Esophagus squamous epithelium (tissue), 5 donors: ENCODE measurements around the gene RAB35. TPM values are rescaled to one million over a fixed set of nuclear protein-coding genes. Genes with fewer than 3 reads are reported as not detected.

Source experiments
- DNase-seq: peaks from one replicate; lab custom pipeline; 2025; lab: John Stamatoyannopoulos, UW
- H3K27ac ChIP-seq, 4 donors: fragments of 200-600 bp; sonication (generic); one replicate each; pipeline ENCODE4 v1.5.1; 2016 to 2019; ENCODE audit warnings: mild to moderate bottlenecking in 1 of 4
- H3K27me3 ChIP-seq, 4 donors: fragments of 200-600 bp; sonication (generic); 1 replicate in 3 of 4; 2 replicates in 1 of 4; pipeline versions ENCODE4 v1.5.1 to v1.6.0; 2017 to 2021; ENCODE audit warnings: antibody characterized with exemption in 1 of 4
- H3K36me3 ChIP-seq, 3 donors: fragments of 200-600 bp; sonication (generic); one replicate each; pipeline ENCODE4 v1.5.1; 2016 to 2019
- H3K4me1 ChIP-seq, 3 donors: fragments of 200-600 bp; sonication (generic); one replicate each; pipeline ENCODE4 v1.5.1; 2017 to 2019
- H3K4me3 ChIP-seq, 4 donors: fragments of 200-600 bp; sonication (generic); 1 replicate in 3 of 4; 2 replicates in 1 of 4; pipeline ENCODE4 v1.5.1; 2016 to 2019; ENCODE audit warnings: mild to moderate bottlenecking in 2 of 4, moderate library complexity in 1 of 4
- H3K9me3 ChIP-seq, 3 donors: fragments of 200-600 bp; sonication (generic); one replicate each; pipeline ENCODE4 v1.5.1; 2016 to 2019
- CTCF ChIP-seq, 6 experiments: fragments of 450-650 bp in 4 of 6; fragments of 200-600 bp in 2 of 6; sonication (generic) in 2 of 6; IDR thresholded peaks; one replicate each; pipeline ENCODE4 v1.5.1; 2016 to 2019; ENCODE audit warnings: antibody characterized with exemption in 6 of 6, mild to moderate bottlenecking in 4 of 6, moderate library complexity in 4 of 6
- POLR2A ChIP-seq, 4 donors: fragments of 450-650 bp; IDR thresholded peaks; one replicate each; pipeline ENCODE4 v1.6.1; 2017; ENCODE audit warnings: antibody characterized with exemption in 4 of 4, mild to moderate bottlenecking in 4 of 4, moderate library complexity in 3 of 4
- WGBS, 2 donors: methylation state at CpG; one replicate each; pipeline ENCODE4 v1.1.5; 2018; 5-methylcytosine and 5-hydroxymethylcytosine counted together
- intact Hi-C: fragments of 100-400 bp; cut with DNase I; formaldehyde crosslinking; loops from one replicate; pipeline ENCODE4 v1.15.0; 2022
- total RNA-seq, 4 donors: library from RNA; depleted of rRNA; stranded (reverse); fragments of >200 nt; gene quantifications; one replicate each; pipeline ENCODE4 v1.1.0, GENCODE V29; 2016
- donor health status: DM: yes; HTN: yes; CAD: no.

RAB35 gene
- total RNA-seq, 4 donors from 2014 or later = 25.8 to 38.9 (median 32.0) TPM

DNA sequence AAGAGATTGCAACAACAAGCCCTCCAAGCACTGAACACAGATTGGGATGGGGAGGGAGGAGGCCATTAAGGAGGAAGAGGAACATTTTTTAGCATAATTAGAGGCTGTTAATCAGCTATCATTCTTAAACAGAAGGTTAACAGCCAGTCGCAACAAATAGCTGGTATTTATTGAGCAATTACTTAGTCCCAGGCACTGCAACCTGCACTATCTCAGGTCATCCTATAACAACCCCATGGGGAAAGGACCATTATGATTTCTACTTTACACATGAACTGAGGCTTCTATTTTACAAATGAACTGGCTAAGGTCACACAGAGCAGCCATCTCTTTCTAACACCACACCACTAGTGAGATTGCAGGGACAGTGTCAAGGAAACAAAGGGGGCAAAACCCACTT is 10.4 kb downstream of the RAB35 start:
- WGBS, 2 donors = 80 to 85% methylated on average over 1 of the region's 1 CpG
- intact Hi-C loops = no loop called here
- Histone ChIP-seq H3K27ac (no peak overlapping the region), H3K27me3 (no peaks in the 10 kb centered on the region), H3K4me3 (no peak overlapping the region), H3K36me3 (peaks cover 11 to 75% (median 13%) of the 10 kb centered on the region in 3 donors), H3K4me1 (peaks cover 26 to 59% (median 36%) of the 10 kb centered on the region in 3 donors), H3K9me3 (no peaks in the 10 kb centered on the region)
- DNase-seq = no peak
- TF ChIP-seq CTCF (IDR thresholded peaks at IDR 0.05) (no peak), POLR2A (IDR thresholded peaks at IDR 0.05) (no peak)

GRCh38 chr12:120103371-120103770 is 13.2 kb downstream of the RAB35 start:
- H3K27ac ChIP-seq = peak overlapping the region in 1 of 4 donors; percentile 79
- WGBS, 2 donors = 89 to 100% methylated on average over 2 to 10 of the region's 13 CpGs
- no peaks in the 10 kb centered on the region for H3K27me3 ChIP-seq
- H3K4me3 ChIP-seq = no peak overlapping the region
- peaks cover 33 to 54% (median 37%) of the 10 kb centered on the region in 3 donors for H3K4me1 ChIP-seq
- H3K9me3 ChIP-seq = no peaks in the 10 kb centered on the region
- no peak for TF ChIP-seq CTCF (IDR thresholded peaks at IDR 0.05)
- no peak for TF ChIP-seq POLR2A (IDR thresholded peaks at IDR 0.05)
- H3K36me3 ChIP-seq = peaks cover 22 to 100% (median 30%) of the 10 kb centered on the region in 3 donors
- DNase-seq = no peak
- intact Hi-C loops = no loop called here

GRCh38 chr12:120103044-120103338 is 13.6 kb downstream of the RAB35 start:
- Histone ChIP-seq H3K36me3 (peaks cover 26 to 100% (median 34%) of the 10 kb centered on the region in 3 donors), H3K27ac (peak overlapping the region in 2 of 4 donors; percentile 62 to 79), H3K27me3 (no peaks in the 10 kb centered on the region), H3K4me1 (peaks cover 33 to 50% (median 37%) of the 10 kb centered on the region in 3 donors), H3K4me3 (no peak overlapping the region), H3K9me3 (no peaks in the 10 kb centered on the region)
- 53 to 100% methylated on average over 1 to 3 of the region's 11 CpGs for WGBS, 2 donors
- TF ChIP-seq CTCF (IDR thresholded peaks at IDR 0.05) (no peak), POLR2A (IDR thresholded peaks at IDR 0.05) (no peak)
- DNase-seq = no peak
- intact Hi-C loops = no loop called here

GRCh38 chr12:120102189-120103043 is 14.1 kb downstream of the RAB35 start:
- peak overlapping the region; percentile 62 to 82 (median 72) for H3K27ac ChIP-seq
- 37 to 53% methylated on average over 3 to 7 of the region's 30 CpGs for WGBS, 2 donors
- no peak for DNase-seq
- intact Hi-C loops = no loop called here
- H3K27me3 ChIP-seq = no peaks in the 10 kb centered on the region
- no peak for TF ChIP-seq CTCF (IDR thresholded peaks at IDR 0.05)
- no peak for TF ChIP-seq POLR2A (IDR thresholded peaks at IDR 0.05)
- H3K4me3 ChIP-seq = no peak overlapping the region
- H3K36me3 ChIP-seq = peaks cover 27 to 100% (median 34%) of the 10 kb centered on the region in 3 donors
- H3K9me3 ChIP-seq = no peaks in the 10 kb centered on the region
- peaks cover 33 to 50% (median 37%) of the 10 kb centered on the region in 3 donors for H3K4me1 ChIP-seq

DNA sequence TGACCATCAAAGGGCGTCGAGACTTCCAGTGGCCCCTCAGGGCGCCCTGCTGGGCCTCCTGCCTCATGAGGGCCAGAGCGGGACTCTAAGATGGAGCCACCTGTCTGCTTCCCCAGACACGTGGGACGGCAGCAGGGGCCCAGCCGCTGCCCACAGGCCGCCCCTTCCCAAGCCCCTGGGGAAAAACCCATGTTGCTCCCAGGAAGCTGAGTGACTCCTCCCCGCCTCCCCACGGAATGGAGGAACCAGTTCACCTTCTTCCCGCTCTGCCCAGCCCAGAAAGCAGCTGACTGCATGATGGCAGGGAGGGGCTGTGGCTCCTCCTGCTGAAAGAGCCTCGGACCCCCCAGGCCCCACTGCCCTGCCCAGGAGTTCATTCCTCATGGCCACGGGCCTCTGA is 14.9 kb downstream of the RAB35 start:
- H3K4me3 ChIP-seq = peak overlapping the region in 1 of 4 donors; percentile 31
- H3K27me3 ChIP-seq = no peaks in the 10 kb centered on the region
- no peak for DNase-seq
- H3K9me3 ChIP-seq = no peaks in the 10 kb centered on the region
- peak overlapping the region; percentile 62 to 82 (median 72) for H3K27ac ChIP-seq
- H3K36me3 ChIP-seq = peaks cover 33 to 100% (median 40%) of the 10 kb centered on the region in 3 donors
- WGBS, 2 donors = 20 to 34% methylated on average over 1 to 2 of the region's 13 CpGs
- peaks cover 33 to 50% (median 37%) of the 10 kb centered on the region in 3 donors for H3K4me1 ChIP-seq
- intact Hi-C loops = no loop called here
- TF ChIP-seq POLR2A (IDR thresholded peaks at IDR 0.05) = no peak
- TF ChIP-seq CTCF (IDR thresholded peaks at IDR 0.05) = no peak
